H1 (cell line): ENCODE results near the gene BCKDHB. TPM values are rescaled to one million over a fixed set of nuclear protein-coding genes. Genes with fewer than 3 reads are reported as not detected.

Experiments used
- CTCF ChIA-PET: fragments of 300-600 bp; sonication (Branson Sonifier 250); formaldehyde crosslinking; loops from one replicate; lab custom pipeline; 2021; ENCODE audit not compliant: partially characterized antibody; lab: Charles Lee
- POLR2A ChIA-PET: fragments of 300-600 bp; sonication (Branson Sonifier 250); formaldehyde crosslinking; loops from one replicate; lab custom pipeline; 2021; ENCODE audit warnings: inconsistent platforms; ENCODE audit not compliant: partially characterized antibody; lab: Charles Lee
- DNase-seq, 2 experiments: peaks; one replicate each; pipeline versions ENCODE4 v3.0.0 to v3.0.0-alpha.2; 2010 to 2022; ENCODE audit warnings: low spot score in 2 of 2, low read depth in 1 of 2, mixed read lengths in 1 of 2
- FAIRE-seq: peaks from 2 replicates; lab custom pipeline; 2011; peaks lifted over from hg19 to GRCh38; lab: Jason Lieb, UNC
- H2AFZ ChIP-seq: 2 replicates; pipeline ENCODE4 v1.8.1; 2012; ENCODE audit warnings: low read length, inconsistent platforms
- H2AK5ac ChIP-seq: 2 replicates; pipeline ENCODE4 v1.6.1; 2013; ENCODE audit warnings: low read depth, low read length
- H2BK120ac ChIP-seq: replicated peaks from 2 replicates; pipeline ENCODE3; 2013; ENCODE audit warnings: low read depth, low read length, inconsistent platforms
- H2BK12ac ChIP-seq: 2 replicates; pipeline ENCODE4 v1.6.1; 2013; ENCODE audit warnings: low read depth, low read length
- H2BK15ac ChIP-seq: 2 replicates; pipeline ENCODE4 v1.6.1; 2013; ENCODE audit warnings: low read length
- H2BK20ac ChIP-seq: 2 replicates; pipeline ENCODE4 v1.6.1; 2013; ENCODE audit warnings: low read length
- H2BK5ac ChIP-seq: 2 replicates; pipeline ENCODE4 v1.6.1; 2013; ENCODE audit warnings: low read depth, low read length
- H3K14ac ChIP-seq: 2 replicates; pipeline ENCODE4 v1.6.1; 2013; ENCODE audit warnings: inconsistent platforms; ENCODE audit not compliant: insufficient read length
- H3K18ac ChIP-seq: 2 replicates; pipeline ENCODE4 v1.6.1; 2013; ENCODE audit warnings: low read length; ENCODE audit errors: extremely low read depth
- H3K23ac ChIP-seq: 2 replicates; pipeline ENCODE4 v1.6.1; 2013; ENCODE audit warnings: inconsistent platforms; ENCODE audit not compliant: insufficient read length
- H3K23me2 ChIP-seq: 2 replicates; pipeline ENCODE4 v1.6.1; 2013; ENCODE audit warnings: low read depth, low read length
- H3K27ac ChIP-seq: 2 replicates; pipeline ENCODE4 v1.6.1; 2011; ENCODE audit warnings: low read depth, low read length, inconsistent platforms
- H3K27me3 ChIP-seq, 4 experiments: replicated peaks in 1 of 4; 1 replicate in 1 of 4; 2 replicates in 3 of 4; pipeline versions ENCODE4 v1.6.1 to v1.8.1; 2011 to 2013; ENCODE audit warnings: low read length in 3 of 4, mild to moderate bottlenecking in 3 of 4, inconsistent platforms in 2 of 4, mixed read lengths in 2 of 4, moderate library complexity in 1 of 4; ENCODE audit not compliant: control insufficient read depth in 3 of 4, insufficient read depth in 3 of 4; ENCODE audit errors: extremely low read depth in 1 of 4
- H3K36me3 ChIP-seq, 4 experiments: 2 replicates each; pipeline versions ENCODE4 v1.6.1 to v1.8.1; 2011 to 2013; ENCODE audit warnings: mild to moderate bottlenecking in 4 of 4, low read length in 3 of 4, moderate library complexity in 2 of 4, control low read depth in 1 of 4, inconsistent platforms in 1 of 4; ENCODE audit not compliant: insufficient read depth in 4 of 4, control insufficient read depth in 2 of 4
- H3K4ac ChIP-seq: replicated peaks from 2 replicates; pipeline ENCODE3; 2013; ENCODE audit warnings: low read length, low read depth, mixed read lengths, inconsistent platforms; ENCODE audit not compliant: insufficient read length
- H3K4me1 ChIP-seq, 4 experiments: replicated peaks in 1 of 4; 1 replicate in 1 of 4; 2 replicates in 3 of 4; pipeline versions ENCODE4 v1.6.1 to v1.8.1; 2011 to 2013; ENCODE audit warnings: low read length in 3 of 4, inconsistent platforms in 2 of 4, mixed read lengths in 1 of 4; ENCODE audit not compliant: insufficient read depth in 4 of 4, control insufficient read depth in 3 of 4
- H3K4me2 ChIP-seq, 2 experiments: 2 replicates each; pipeline versions ENCODE4 v1.6.1 to v1.8.1; 2011 to 2013; ENCODE audit warnings: low read depth in 2 of 2, low read length in 2 of 2, control low read depth in 1 of 2, inconsistent platforms in 1 of 2, mild to moderate bottlenecking in 1 of 2; ENCODE audit not compliant: insufficient read depth in 1 of 2
- H3K4me3 ChIP-seq, 4 experiments: fragments of 200-600, 300-600 bp in 1 of 4; sonication (generic), shearing (Covaris generic), sonication (Bioruptor Twin) in 1 of 4; 2 replicates each; pipeline versions ENCODE4 v1.5.1 to v1.8.1; 2011 to 2016; ENCODE audit warnings: low read length in 4 of 4, low read depth in 3 of 4, control low read depth in 2 of 4, inconsistent platforms in 2 of 4, mild to moderate bottlenecking in 2 of 4, mixed read lengths in 1 of 4, moderate library complexity in 1 of 4; ENCODE audit not compliant: insufficient read depth in 2 of 4; ENCODE audit errors: extremely low read depth in 1 of 4
- H3K56ac ChIP-seq: replicated peaks from 2 replicates; pipeline ENCODE3; 2013; ENCODE audit warnings: low read depth, mild to moderate bottlenecking, mixed read lengths, low read length, inconsistent platforms; ENCODE audit not compliant: insufficient read length
- H3K79me1 ChIP-seq: 2 replicates; pipeline ENCODE4 v1.6.1; 2013; ENCODE audit warnings: low read depth, low read length, control low read depth
- H3K79me2 ChIP-seq, 2 experiments: 2 replicates each; pipeline versions ENCODE4 v1.6.1 to v1.8.1; 2012 to 2013; ENCODE audit warnings: low read length in 2 of 2, mild to moderate bottlenecking in 2 of 2, inconsistent platforms in 1 of 2; ENCODE audit not compliant: insufficient read depth in 2 of 2, control insufficient read depth in 1 of 2
- H3K9ac ChIP-seq, 4 experiments: replicated peaks in 1 of 4; 1 replicate in 1 of 4; 2 replicates in 3 of 4; pipeline versions ENCODE4 v1.6.1 to v1.8.1; 2011 to 2013; ENCODE audit warnings: low read depth in 3 of 4, low read length in 3 of 4, control low read depth in 2 of 4, mild to moderate bottlenecking in 2 of 4, moderate library complexity in 2 of 4, inconsistent platforms in 1 of 4; ENCODE audit errors: extremely low read depth in 1 of 4
- H3K9me3 ChIP-seq, 2 experiments: 2 replicates each; pipeline versions ENCODE4 v1.6.1 to v1.8.1; 2012 to 2013; ENCODE audit warnings: mild to moderate bottlenecking in 2 of 2, moderate library complexity in 2 of 2, control low read depth in 1 of 2, inconsistent platforms in 1 of 2, low read depth in 1 of 2, low read length in 1 of 2, mixed read lengths in 1 of 2; ENCODE audit not compliant: insufficient read depth in 2 of 2
- H4K20me1 ChIP-seq, 2 experiments: replicated peaks in 1 of 2; 2 replicates each; pipeline versions ENCODE3 to v1.8.1; 2011 to 2013; ENCODE audit warnings: inconsistent platforms in 2 of 2, low read length in 2 of 2, mild to moderate bottlenecking in 1 of 2; ENCODE audit not compliant: insufficient read depth in 2 of 2, control insufficient read depth in 1 of 2
- H4K5ac ChIP-seq: 2 replicates; pipeline ENCODE4 v1.6.1; 2013; ENCODE audit warnings: low read length, low read depth, mixed read lengths, inconsistent platforms; ENCODE audit not compliant: insufficient read length
- H4K8ac ChIP-seq: 2 replicates; pipeline ENCODE4 v1.8.0; 2013; ENCODE audit warnings: mild to moderate bottlenecking, moderate library complexity, low read length, inconsistent platforms; ENCODE audit not compliant: insufficient read depth; ENCODE audit errors: extremely low read depth
- H4K91ac ChIP-seq: replicated peaks from 2 replicates; pipeline ENCODE3; 2013; ENCODE audit warnings: low read length, mixed read lengths, inconsistent platforms; ENCODE audit not compliant: insufficient read length
- ASH2L ChIP-seq: fragments of 200-600, 300-600 bp; sonication (generic); IDR thresholded peaks from one replicate; pipeline ENCODE4 v1.7.1; 2017; ENCODE audit warnings: low read length
- CHD2 ChIP-seq: IDR thresholded peaks from 2 replicates; pipeline ENCODE4 v1.6.1; 2012; ENCODE audit warnings: low read length, improper control_type of control experiment
- CTCF ChIP-seq, 3 experiments: IDR thresholded peaks; 1 replicate in 2 of 3; 2 replicates in 1 of 3; pipeline versions ENCODE4 v1.5.1 to v1.6.1; 2011; ENCODE audit warnings: low read length in 3 of 3, mild to moderate bottlenecking in 3 of 3, inconsistent platforms in 2 of 3, low read depth in 1 of 3, moderate library complexity in 1 of 3; ENCODE audit not compliant: insufficient read depth in 1 of 3; ENCODE audit errors: control extremely low read depth in 1 of 3
- GABPA ChIP-seq: IDR thresholded peaks from 2 replicates; pipeline ENCODE4 v1.6.1; 2011; ENCODE audit warnings: mild to moderate bottlenecking, low read length, moderate library complexity, borderline replicate concordance; ENCODE audit not compliant: insufficient read depth
- MAFK ChIP-seq: IDR thresholded peaks from 2 replicates; pipeline ENCODE4 v1.6.1; 2012; ENCODE audit warnings: low read depth, mild to moderate bottlenecking, improper control_type of control experiment, low read length
- SIN3A ChIP-seq, 2 experiments: IDR thresholded peaks in 1 of 2; conservative IDR thresholded peaks in 1 of 2; 2 replicates each; pipeline ENCODE4 v1.6.1; 2011 to 2012; ENCODE audit warnings: low read length in 2 of 2, improper control_type of control experiment in 1 of 2, low read depth in 1 of 2, mild to moderate bottlenecking in 1 of 2
- SUZ12 ChIP-seq: fragments of 200-600 bp; sonication (generic); IDR thresholded peaks from 2 replicates; pipeline ENCODE4 v1.6.1; 2012; ENCODE audit warnings: mild to moderate bottlenecking, inconsistent platforms, low read length, moderate library complexity, mixed read lengths
- ZNF274 ChIP-seq: IDR thresholded peaks from 2 replicates; pipeline ENCODE4 v1.7.0; 2012; ENCODE audit warnings: low read length, borderline replicate concordance; ENCODE audit errors: extremely low read depth
- WGBS, 2 experiments: shearing (Covaris generic) in 1 of 2; methylation state at CpG; one replicate each; pipeline versions ENCODE4 v1.1.6 to v1.1.7; 2013 to 2015; ENCODE audit warnings: low lambda C conversion rate in 2 of 2, mixed read lengths in 2 of 2, inconsistent platforms in 1 of 2, low coverage in 1 of 2, missing lambda C conversion rate in 1 of 2; ENCODE audit not compliant: insufficient replicate concordance in 2 of 2, insufficient coverage in 1 of 2, insufficient read length in 1 of 2; ENCODE audit errors: extremely low coverage in 1 of 2, missing lambda C conversion rate in 1 of 2; 5-methylcytosine and 5-hydroxymethylcytosine counted together
- polyA plus RNA-seq, 7 experiments: library from polyadenylated mRNA; depleted of rRNA in 3 of 7; stranded (reverse) in 5 of 7; unstranded in 2 of 7; fragments of >200 nt in 5 of 7; fragments of 200-250 nt in 2 of 7; gene quantifications; 1 replicate in 5 of 7; 2 replicates in 1 of 7; 4 replicates in 1 of 7; pipeline versions ENCODE4 v1.2.1 to v1.2.3, GENCODE V29; 2011 to 2013; ENCODE audit warnings: missing spikeins in 2 of 7, mixed read lengths in 2 of 7
- total RNA-seq: library from RNA; stranded (reverse); fragmentation: NEBNext Ultra II Directional; extraction: Animal tissue kit (Norgen Biotek cat#: 25700); gene quantifications from 2 replicates; pipeline ENCODE4 v1.2.1, GENCODE V29; 2021

BCKDHB gene
- total and polyA plus RNA-seq, 2 of the 8 experiments (the other 6 are each of a cell fraction or from before 2014, with no cell fraction given), result 22.1 to 30.8 TPM

- Histone ChIP-seq H2BK20ac (no peak overlapping the region), H3K23ac (no peak overlapping the region), H3K79me1 (no peaks in the 10 kb centered on the region), H3K56ac (no peak overlapping the region), H2AFZ (no peak overlapping the region), H3K14ac (no peak overlapping the region), H3K23me2 (no peaks in the 10 kb centered on the region; the same call in 1 of the 2 replicates), H3K4me3 (no peak overlapping the region), H3K4me1 (no peaks in the 10 kb centered on the region), H3K27ac (no peak overlapping the region), H3K36me3 (peaks cover 0 to 6% (median 1%) of the 10 kb centered on the region in 4 experiments; a peak in 3 of 8 replicates), H4K8ac (no peak overlapping the region), H3K4ac (no peak overlapping the region), H4K20me1 (peaks cover 0 to 2% of the 10 kb centered on the region in 2 experiments), H3K9me3 (no peaks in the 10 kb centered on the region), H4K5ac (no peak overlapping the region), H3K4me2 (no peak overlapping the region), H2BK12ac (no peak overlapping the region), H4K91ac (no peak overlapping the region), H3K27me3 (no peaks in the 10 kb centered on the region), H3K18ac (no peak overlapping the region), H2AK5ac (no peak overlapping the region), H2BK15ac (no peak overlapping the region), H3K79me2 (no peaks in the 10 kb centered on the region), H2BK5ac (no peak overlapping the region), H3K9ac (no peak overlapping the region), H2BK120ac (no peak overlapping the region)
- DNase-seq, result no peak
- CTCF ChIA-PET, result interaction anchor here (3.4 kb wide), 1 partner anchor 11 kb away, joined by 24 read pairs; no protein-coding TSS in a partner anchor
- WGBS, 2 experiments, result 87% methylated on average over 1 of the region's 1 CpG; no CpG with 5 or more reads in 1 of the 2 experiments
- no peak for FAIRE-seq
- POLR2A ChIA-PET, result no interaction called here
- TF ChIP-seq SIN3A (conservative IDR thresholded peaks at IDR 0.05 in 1 of 2, IDR thresholded peaks at IDR 0.05 in 1 of 2; ENCODE audit: low read depth in 1 of 2, low read length in 2 of 2), result no peak
- no peak for TF ChIP-seq GABPA
- TF ChIP-seq CHD2, result no peak
- no peak for TF ChIP-seq ZNF274
- TF ChIP-seq SUZ12, result no peak
- no peak for TF ChIP-seq ASH2L
- TF ChIP-seq CTCF (IDR thresholded peaks at IDR 0.05; ENCODE audit: control extremely low read depth in 1 of 3, insufficient read depth in 1 of 3, low read depth in 1 of 3, low read length in 3 of 3), result no peak
- TF ChIP-seq MAFK, result no peak
Observed at GRCh38 chr6:80203283-80203682, 96.8 kb downstream of the BCKDHB start.
